ENCODE measurements around the gene CELSR1.

CELSR1 gene

DNA sequence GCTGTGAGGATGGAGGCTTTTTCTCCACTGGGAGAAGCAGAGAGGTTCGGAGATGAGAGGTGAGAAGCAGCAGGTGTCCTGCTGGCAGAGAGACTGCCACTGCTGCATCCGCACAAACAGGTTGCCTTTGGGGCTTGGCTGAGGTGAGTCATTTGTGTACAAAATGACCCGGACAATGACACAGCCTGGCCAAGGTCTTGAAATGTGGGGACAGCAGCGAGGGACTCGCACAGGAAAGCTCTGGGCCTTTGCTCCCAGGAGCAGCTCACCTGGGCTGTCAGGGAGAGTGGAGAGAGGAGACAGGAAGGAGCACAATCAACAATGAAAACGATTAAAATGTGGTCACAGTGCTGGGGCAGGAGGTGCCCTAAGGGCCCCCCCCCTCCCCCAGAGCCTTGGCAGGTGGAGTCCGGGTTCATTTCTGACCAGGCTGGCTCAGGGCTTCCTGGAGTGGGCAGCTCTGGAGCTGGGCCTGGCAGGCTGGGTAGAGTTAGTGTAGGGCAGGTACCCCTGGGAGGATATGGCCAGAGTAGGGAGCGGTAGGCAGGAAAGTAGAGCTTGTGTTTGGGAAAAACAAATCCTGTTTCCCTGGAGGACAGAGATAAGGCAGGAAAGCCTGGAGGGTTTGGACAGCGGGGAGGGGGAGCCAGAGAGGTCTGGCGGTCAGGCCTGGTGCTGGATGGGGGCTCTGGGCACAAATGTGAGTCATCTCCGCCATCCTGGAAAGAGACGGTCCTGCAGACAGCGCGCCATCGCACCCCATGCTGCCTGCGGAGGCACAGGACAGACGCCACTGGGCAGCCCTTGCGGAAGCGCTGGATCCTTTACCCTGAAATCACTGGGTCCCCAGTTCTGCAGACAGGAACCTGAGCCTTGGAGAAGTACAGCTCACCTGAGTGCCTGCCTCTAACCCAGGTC, 37.8 kb upstream of the CELSR1 start:
- no peak for DNase-seq (ENCODE audit: low spot score)

DNA sequence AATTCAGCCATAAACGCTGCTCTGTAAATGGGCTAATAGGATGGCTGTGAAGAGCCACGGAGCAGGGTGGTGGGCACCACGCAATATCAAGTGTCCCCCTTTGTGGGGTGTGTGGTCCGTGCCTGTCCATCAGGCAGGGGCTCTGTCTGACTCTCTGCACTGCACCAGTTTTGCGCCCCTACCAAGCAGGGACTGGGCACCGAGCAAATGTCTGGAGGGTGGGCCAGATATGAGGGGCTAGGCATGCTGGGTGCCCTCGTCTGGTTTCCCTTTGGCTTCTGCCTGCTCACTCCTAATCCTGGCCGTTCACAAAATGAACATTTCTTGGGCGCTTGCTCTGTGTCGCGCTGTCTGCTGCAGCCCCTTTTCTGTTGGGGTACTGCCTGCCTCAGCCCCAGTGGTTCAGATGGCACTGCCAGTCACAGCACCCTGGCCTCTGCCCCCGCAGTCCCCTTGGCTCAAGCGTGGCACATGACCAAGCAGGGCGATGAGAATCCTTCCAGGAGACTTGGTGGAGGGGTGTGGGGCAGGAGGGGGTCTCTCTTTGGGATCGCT, 37.1 kb upstream of the CELSR1 start:
- no peak for DNase-seq (ENCODE audit: low spot score)

GRCh38 chr22:46573781-46574437, 36.5 kb upstream of the CELSR1 start:
- no peak for DNase-seq (ENCODE audit: low spot score)

DNA sequence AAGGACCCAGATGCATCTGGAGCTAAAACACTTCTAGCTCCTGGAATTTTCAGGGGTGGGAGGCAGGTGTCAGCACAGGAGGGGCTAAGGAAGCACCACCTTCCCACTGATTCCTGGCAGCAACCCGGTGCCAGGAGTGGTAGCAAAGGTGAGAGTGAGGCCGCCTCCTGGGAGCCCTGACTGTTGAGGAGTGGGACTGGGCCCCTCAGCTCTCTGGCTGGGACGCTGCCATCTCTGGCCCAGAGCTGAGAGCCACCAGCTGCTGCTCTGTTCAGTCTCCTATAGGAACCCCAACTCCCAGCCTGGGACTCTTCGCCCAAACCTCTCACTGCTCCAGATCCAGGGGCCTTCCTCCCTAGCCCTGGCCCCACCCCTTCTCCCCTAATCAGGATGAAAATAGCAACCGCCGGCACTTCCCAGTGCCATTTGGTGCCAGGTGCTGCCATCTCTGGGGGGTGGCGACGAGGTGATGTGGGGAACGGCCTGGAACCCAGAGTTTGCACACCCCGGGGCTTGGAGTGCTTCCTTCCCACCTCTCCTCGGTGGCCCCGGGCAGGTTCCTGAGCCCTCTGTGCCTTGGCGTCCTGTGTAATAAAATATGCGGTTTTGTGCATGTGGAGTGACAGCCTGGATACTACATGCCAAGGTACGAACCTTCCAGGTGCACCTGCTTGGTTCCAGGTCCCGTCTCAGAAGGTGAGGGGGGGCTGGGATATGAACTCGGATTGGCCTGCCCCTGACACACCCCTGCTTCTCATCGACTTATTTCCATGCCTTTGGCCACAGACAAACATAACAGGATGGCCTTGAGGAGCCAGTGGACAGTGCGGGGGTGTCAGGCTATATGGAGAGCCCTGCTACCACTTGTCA, 35.7 kb upstream of the CELSR1 start:
- DNase-seq (ENCODE audit: low spot score), result no peak

GRCh38 chr22:46571642-46572250, 34.3 kb upstream of the CELSR1 start:
- no peak for DNase-seq (ENCODE audit: low spot score)

DNA sequence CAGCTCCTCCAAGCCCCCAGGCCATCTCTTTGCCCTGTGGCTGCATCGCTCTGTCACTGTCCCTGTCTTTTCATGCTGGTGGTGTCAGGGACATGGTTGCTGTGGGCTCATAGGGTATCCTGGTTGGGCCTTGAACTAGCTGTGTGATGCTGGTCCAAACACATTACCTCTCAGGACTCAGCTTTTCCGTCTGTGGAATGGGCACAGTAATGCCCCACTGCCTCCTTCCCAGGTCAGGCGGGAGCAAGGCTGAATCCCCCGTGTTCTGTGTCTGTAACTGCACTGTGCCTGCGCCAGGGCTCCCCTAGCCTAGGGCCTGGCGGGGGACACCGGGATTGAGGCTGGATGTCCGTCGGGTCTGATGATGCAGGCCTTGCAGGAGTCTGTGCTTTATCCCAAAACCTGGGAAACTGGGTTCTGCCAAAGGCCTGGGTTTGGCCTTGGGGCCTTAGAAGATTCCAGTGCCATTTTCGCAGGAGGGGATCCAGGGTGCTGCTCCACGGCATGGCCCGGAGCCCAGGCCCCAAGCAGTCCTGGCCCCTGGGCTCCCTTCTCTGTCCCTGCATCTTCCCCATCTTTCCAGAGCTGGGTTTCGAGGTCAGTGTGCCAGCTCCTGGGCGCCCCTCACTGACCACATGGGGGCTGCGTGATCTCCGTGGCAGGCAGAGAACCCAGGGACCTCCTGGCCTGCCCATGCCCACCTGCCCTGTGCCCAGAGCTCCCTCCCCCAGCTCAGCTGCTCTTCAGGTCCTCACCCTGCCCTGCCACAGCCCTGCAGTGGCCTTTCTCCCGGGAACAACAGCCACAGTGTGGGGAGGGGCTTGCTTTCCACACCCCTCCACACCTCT, 32.7 kb upstream of the CELSR1 start:
- DNase-seq (ENCODE audit: low spot score), result no peak

DNA sequence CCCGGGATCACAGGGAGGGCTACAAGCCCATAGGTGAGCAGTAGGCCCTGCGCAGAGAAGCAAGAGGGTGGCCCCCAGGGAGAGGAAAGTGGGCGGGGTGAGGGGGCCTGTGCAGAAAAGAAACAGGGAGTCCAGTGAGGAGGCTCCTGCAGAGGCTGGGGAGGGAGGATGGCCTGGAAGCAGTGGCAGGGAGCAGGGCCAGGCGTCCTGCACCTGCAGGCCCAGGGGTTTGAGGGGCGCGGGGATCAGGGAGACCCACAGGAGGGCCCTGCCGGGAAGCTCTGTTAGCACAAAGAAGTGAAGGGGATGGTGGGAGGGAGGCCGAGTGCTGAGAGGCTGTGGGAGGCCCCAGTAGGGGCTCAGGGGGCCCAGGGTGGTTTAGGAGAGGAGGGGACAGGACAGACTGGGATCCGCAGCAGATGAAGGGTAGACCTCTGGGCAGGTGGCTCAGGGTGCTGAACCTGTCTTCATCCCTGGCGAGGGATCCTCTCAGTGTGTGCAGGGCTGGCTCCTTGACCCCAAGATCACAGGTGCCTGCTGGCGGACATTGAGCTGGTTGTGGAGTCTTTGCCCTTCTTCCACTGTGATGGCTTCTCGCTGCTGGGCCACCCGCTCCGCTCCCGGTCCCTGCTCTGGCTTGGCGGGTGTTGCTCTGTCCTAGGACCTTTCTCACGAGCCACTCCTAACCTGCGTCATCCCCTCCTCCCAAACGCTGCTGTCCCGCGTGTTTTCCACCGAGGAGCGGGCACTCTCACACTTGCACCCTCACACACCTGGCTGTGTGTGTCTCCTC, 31.8 kb upstream of the CELSR1 start:
- no peak for DNase-seq (ENCODE audit: low spot score)

GRCh38 chr22:46568102-46568809, 30.8 kb upstream of the CELSR1 start:
- DNase-seq (ENCODE audit: low spot score), result no peak

DNA sequence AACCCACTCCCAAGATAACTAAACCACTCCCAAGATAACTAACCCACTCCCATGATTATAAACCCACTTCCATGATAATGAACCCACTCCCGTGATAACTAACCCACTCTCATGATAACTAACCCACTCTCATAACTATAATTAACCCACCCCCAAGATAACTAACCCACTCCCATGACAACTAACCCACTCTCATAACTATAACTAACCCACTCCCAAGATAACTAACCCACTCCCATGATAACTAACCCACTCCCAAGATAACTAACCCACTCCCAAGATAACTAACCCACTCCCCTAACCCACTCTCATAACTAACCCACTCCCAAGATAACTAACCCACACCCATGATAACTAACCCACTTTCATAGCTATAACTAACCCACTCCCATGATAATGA, 30.1 kb upstream of the CELSR1 start:
- DNase-seq (ENCODE audit: low spot score), result no peak

DNA sequence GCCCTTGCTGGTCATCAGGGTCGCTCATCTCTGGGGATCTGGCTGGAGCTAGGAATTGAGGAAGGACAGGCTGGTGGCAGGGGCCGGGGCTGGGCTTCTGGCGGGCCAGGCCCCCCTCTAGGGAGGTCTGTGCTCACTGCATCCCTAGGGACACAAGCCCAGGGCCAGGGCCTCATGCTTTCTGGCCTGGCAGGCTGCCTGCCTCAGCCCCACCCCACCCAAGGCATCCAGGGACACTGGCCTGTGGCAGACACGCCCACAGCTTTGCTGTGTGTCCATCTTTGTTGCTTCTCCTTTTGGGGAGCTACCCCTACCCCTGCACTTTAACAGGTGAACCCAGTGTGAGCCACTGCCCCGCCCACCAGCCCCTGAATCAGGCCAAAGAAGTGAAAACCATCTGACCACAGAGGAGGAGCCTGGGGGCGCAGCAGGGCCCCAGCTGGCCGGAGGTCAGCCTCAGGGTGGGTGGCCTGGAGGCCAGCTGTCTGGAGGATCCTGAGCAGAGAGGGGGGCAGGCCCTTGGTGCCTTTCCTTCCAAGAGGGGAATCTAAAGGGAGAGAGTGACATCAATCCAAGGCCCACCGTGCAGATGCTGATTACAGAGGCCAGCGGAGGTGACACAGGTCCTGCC, 26.8 kb upstream of the CELSR1 start:
- no peak for DNase-seq (ENCODE audit: low spot score)

- DNase-seq (ENCODE audit: low spot score), result peak; percentile 85
These were observed 26.1 kb upstream of the CELSR1 start for GRCh38 chr22:46563381-46564083.

DNA sequence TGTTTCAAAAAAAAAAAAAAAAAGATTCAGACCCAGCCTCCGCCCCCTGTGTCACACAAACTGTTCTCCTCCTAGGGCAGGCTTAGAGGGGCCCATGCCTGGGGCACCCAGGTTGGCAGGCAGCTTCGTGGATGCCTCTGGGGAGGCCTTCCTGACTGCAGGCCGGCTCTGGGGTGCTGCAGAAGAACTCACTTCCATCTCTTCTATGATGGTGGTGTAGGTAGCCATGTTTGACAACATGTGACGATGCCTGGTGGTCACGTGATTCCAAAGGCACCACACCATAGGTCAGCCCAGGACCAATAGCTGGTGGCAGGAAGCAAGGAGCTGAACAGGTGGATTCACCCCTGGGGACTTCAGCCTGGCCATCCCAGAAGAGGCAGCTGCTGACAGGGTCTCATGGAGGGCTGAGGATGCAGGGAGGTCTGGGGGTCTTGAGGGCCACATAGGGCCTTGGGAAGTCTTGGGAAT, 24.1 kb upstream of the CELSR1 start:
- DNase-seq (ENCODE audit: low spot score), result peak; percentile 84

- no peak for DNase-seq (ENCODE audit: low spot score)
These were observed 23.4 kb upstream of the CELSR1 start for GRCh38 chr22:46560696-46561295.

GRCh38 chr22:46557736-46558480, 20.5 kb upstream of the CELSR1 start:
- no peak for DNase-seq (ENCODE audit: low spot score)

GRCh38 chr22:46556775-46557174, 19.4 kb upstream of the CELSR1 start:
- no peak for DNase-seq (ENCODE audit: low spot score)

GRCh38 chr22:46553189-46553588, 15.8 kb upstream of the CELSR1 start:
- DNase-seq (ENCODE audit: low spot score), result no peak

GRCh38 chr22:46551996-46552395, 14.6 kb upstream of the CELSR1 start:
- DNase-seq (ENCODE audit: low spot score), result no peak
